ENCODE measurements around the gene WDR36. TPM values are rescaled to one million over a fixed set of nuclear protein-coding genes. Genes with fewer than 3 reads are reported as not detected.

The WDR36 gene
- total and polyA plus RNA-seq, 10 of the 15 experiments (the other 5 are each of a cell fraction or from before 2014, with no cell fraction given) = 13.3 to 61.8 (median 47.0) TPM

DNA sequence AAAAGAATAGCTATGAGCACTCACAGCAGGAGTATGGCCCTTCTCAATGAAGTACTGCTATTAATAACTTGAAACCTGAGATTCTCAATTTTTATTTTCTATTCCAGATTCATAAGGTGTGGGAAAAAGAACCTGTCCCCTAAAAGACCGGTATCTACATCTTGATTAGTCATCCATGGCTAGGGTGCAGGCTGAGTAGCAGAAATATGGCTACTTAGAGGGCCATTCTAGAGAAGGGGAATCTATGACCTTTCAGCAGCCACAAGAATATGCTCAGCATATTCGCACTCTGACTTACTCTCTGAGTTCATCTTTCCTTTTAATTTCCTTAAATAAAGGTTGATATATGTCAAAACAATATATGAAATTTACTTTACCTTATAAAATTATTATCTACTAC lies 27.7 kb downstream of the WDR36 start (continued):
- TF ChIP-seq, protein P1, sequence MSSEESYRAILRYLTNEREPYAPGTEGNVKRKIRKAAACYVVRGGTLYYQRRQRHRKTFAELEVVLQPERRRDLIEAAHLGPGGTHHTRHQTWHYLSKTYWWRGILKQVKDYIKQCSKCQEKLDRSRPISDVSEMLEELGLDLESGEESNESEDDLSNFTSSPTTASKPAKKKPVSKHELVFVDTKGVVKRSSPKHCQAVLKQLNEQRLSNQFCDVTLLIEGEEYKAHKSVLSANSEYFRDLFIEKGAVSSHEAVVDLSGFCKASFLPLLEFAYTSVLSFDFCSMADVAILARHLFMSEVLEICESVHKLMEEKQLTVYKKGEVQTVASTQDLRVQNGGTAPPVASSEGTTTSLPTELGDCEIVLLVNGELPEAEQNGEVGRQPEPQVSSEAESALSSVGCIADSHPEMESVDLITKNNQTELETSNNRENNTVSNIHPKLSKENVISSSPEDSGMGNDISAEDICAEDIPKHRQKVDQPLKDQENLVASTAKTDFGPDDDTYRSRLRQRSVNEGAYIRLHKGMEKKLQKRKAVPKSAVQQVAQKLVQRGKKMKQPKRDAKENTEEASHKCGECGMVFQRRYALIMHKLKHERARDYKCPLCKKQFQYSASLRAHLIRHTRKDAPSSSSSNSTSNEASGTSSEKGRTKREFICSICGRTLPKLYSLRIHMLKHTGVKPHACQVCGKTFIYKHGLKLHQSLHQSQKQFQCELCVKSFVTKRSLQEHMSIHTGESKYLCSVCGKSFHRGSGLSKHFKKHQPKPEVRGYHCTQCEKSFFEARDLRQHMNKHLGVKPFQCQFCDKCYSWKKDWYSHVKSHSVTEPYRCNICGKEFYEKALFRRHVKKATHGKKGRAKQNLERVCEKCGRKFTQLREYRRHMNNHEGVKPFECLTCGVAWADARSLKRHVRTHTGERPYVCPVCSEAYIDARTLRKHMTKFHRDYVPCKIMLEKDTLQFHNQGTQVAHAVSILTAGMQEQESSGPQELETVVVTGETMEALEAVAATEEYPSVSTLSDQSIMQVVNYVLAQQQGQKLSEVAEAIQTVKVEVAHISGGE (CRISPR knock-in tag; IDR thresholded peaks at IDR 0.05) = no peak
- TF ChIP-seq KAT2A (conservative IDR thresholded peaks at IDR 0.05; ENCODE audit: control insufficient read depth, low read depth, low read length) = no peak
- no peak for TF ChIP-seq NBN (IDR thresholded peaks at IDR 0.05)
- no peak for TF ChIP-seq JUND (IDR thresholded peaks at IDR 0.05; ENCODE audit: low read depth, low read length)
- no peak for TF ChIP-seq SMAD1 (IDR thresholded peaks at IDR 0.05; ENCODE audit: low read depth, partially characterized antibody)
- no peak for TF ChIP-seq BHLHE40 (IDR thresholded peaks at IDR 0.05; ENCODE audit: borderline replicate concordance in 1 of 2, low read depth in 2 of 2, low read length in 1 of 2)
- TF ChIP-seq YY1 (IDR thresholded peaks at IDR 0.05; ENCODE audit: low read depth, low read length) = no peak
- TF ChIP-seq, protein P2, sequence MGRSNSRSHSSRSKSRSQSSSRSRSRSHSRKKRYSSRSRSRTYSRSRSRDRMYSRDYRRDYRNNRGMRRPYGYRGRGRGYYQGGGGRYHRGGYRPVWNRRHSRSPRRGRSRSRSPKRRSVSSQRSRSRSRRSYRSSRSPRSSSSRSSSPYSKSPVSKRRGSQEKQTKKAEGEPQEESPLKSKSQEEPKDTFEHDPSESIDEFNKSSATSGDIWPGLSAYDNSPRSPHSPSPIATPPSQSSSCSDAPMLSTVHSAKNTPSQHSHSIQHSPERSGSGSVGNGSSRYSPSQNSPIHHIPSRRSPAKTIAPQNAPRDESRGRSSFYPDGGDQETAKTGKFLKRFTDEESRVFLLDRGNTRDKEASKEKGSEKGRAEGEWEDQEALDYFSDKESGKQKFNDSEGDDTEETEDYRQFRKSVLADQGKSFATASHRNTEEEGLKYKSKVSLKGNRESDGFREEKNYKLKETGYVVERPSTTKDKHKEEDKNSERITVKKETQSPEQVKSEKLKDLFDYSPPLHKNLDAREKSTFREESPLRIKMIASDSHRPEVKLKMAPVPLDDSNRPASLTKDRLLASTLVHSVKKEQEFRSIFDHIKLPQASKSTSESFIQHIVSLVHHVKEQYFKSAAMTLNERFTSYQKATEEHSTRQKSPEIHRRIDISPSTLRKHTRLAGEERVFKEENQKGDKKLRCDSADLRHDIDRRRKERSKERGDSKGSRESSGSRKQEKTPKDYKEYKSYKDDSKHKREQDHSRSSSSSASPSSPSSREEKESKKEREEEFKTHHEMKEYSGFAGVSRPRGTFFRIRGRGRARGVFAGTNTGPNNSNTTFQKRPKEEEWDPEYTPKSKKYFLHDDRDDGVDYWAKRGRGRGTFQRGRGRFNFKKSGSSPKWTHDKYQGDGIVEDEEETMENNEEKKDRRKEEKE (IDR thresholded peaks at IDR 0.05) = no peak
- no peak for TF ChIP-seq TCF7 (IDR thresholded peaks at IDR 0.05; ENCODE audit: borderline replicate concordance)

Measured in GM12878 (cell line).